GM13977 (cell line): ENCODE measurements around the gene EPHA7.

Experiments used
- DNase-seq: peaks from one replicate; pipeline ENCODE4 v3.0.0; 2012; ENCODE audit warnings: low spot score
- CTCF ChIP-seq: IDR thresholded peaks from 2 replicates; pipeline ENCODE4 v1.5.1; 2012; ENCODE audit warnings: mild to moderate bottlenecking, control low read depth; ENCODE audit not compliant: insufficient read depth; ENCODE audit errors: extremely low read depth, missing control alignments
- in situ Hi-C: fragments of 300-500 bp; cut with MboI; formaldehyde crosslinking; loops from one replicate; pipeline ENCODE4 v1.12.0; 2022; ENCODE audit warnings: low sequenced_read_pairs, low pct_unique_long_range_greater_than_20kb, mixed read lengths, inconsistent platforms; ENCODE audit not compliant: unreplicated experiment

Gene EPHA7

GRCh38 chr6:93417421-93418013, 1.8 kb downstream of the EPHA7 start:
- DNase-seq: peak; percentile 41
- in situ Hi-C loops: no loop called here
- TF ChIP-seq CTCF: no peak

GRCh38 chr6:93416571-93417420, 2.6 kb downstream of the EPHA7 start:
- DNase-seq: peak; percentile 17
- no peak for TF ChIP-seq CTCF
- in situ Hi-C loops: no loop called here

GRCh38 chr6:93413190-93413589, 6.2 kb downstream of the EPHA7 start:
- no peak for TF ChIP-seq CTCF
- no peak for DNase-seq
- in situ Hi-C loops: no loop called here

- in situ Hi-C loops: no loop called here
- no peak for DNase-seq
- TF ChIP-seq CTCF: no peak
These were observed 6.9 kb downstream of the EPHA7 start for GRCh38 chr6:93412452-93412851.

- DNase-seq: no peak
- TF ChIP-seq CTCF: no peak
- in situ Hi-C loops: no loop called here
These were observed 12.2 kb downstream of the EPHA7 start for GRCh38 chr6:93407186-93407585.

GRCh38 chr6:93403390-93403789, 16.0 kb downstream of the EPHA7 start:
- DNase-seq: no peak
- TF ChIP-seq CTCF: no peak
- in situ Hi-C loops: no loop called here
